Endothelial cell (in vitro differentiated cells): Measurements from ENCODE around the gene PPP1R2. TPM values are rescaled to one million over a fixed set of nuclear protein-coding genes. Genes with fewer than 3 reads are reported as not detected.
A peak's percentile ranks its signal among the peaks of the same experiment; 100 is the strongest.
"Not testable (repeated sequence)": the region's sequence is repeated elsewhere in the genome, so short reads cannot be mapped to it uniquely, and the experiment has no call there.

Source experiments
- DNase-seq: peaks from one replicate; pipeline ENCODE4 v3.0.0; 2021; ENCODE audit warnings: low spot score
- H3K27ac Mint-ChIP-seq: one replicate; pipeline ENCODE4 v1.8.0; 2021; ENCODE audit warnings: mixed read lengths, inconsistent platforms; ENCODE audit not compliant: unreplicated experiment
- H3K27me3 Mint-ChIP-seq: one replicate; pipeline ENCODE4 v1.8.0; 2021; ENCODE audit warnings: mild to moderate bottlenecking, moderate library complexity, mixed read lengths, inconsistent platforms; ENCODE audit not compliant: unreplicated experiment
- H3K36me3 Mint-ChIP-seq: one replicate; pipeline ENCODE4 v1.8.0; 2021; ENCODE audit warnings: mild to moderate bottlenecking, low read depth, mixed read lengths, inconsistent platforms; ENCODE audit not compliant: unreplicated experiment
- H3K4me1 Mint-ChIP-seq: one replicate; pipeline ENCODE4 v1.8.0; 2021; ENCODE audit warnings: mild to moderate bottlenecking, mixed read lengths, inconsistent platforms; ENCODE audit not compliant: unreplicated experiment
- H3K4me3 Mint-ChIP-seq: one replicate; pipeline ENCODE4 v1.8.0; 2021; ENCODE audit warnings: mild to moderate bottlenecking, mixed read lengths, inconsistent platforms; ENCODE audit not compliant: unreplicated experiment
- H3K9me3 Mint-ChIP-seq: one replicate; pipeline ENCODE4 v1.8.0; 2021; ENCODE audit warnings: mixed read lengths, inconsistent platforms; ENCODE audit not compliant: unreplicated experiment
- total RNA-seq: library from RNA; stranded (reverse); fragmentation: NEBNext Ultra II Directional; extraction: Animal tissue kit (Norgen Biotek cat#: 25700); gene quantifications from one replicate; pipeline ENCODE4 v1.2.1, GENCODE V29; 2021; ENCODE audit not compliant: unreplicated experiment
- TF ChIP-seq, protein P1 (sequence below): fragments of 200-600 bp; sonication (generic); IDR thresholded peaks from one replicate; pipeline ENCODE4 v1.5.0; 2021; ENCODE audit warnings: antibody characterized with exemption; ENCODE audit not compliant: unreplicated experiment

Gene PPP1R2
- total RNA-seq, 1 donor from 2014 or later: 29.7 TPM

- Mint-ChIP-seq H3K27me3 (no peaks in the 10 kb centered on the region), H3K4me3 (no peak overlapping the region), H3K36me3 (no peaks in the 10 kb centered on the region), H3K4me1 (no peaks in the 10 kb centered on the region), H3K9me3 (no peaks in the 10 kb centered on the region), H3K27ac (no peak overlapping the region)
- TF ChIP-seq, protein P1, sequence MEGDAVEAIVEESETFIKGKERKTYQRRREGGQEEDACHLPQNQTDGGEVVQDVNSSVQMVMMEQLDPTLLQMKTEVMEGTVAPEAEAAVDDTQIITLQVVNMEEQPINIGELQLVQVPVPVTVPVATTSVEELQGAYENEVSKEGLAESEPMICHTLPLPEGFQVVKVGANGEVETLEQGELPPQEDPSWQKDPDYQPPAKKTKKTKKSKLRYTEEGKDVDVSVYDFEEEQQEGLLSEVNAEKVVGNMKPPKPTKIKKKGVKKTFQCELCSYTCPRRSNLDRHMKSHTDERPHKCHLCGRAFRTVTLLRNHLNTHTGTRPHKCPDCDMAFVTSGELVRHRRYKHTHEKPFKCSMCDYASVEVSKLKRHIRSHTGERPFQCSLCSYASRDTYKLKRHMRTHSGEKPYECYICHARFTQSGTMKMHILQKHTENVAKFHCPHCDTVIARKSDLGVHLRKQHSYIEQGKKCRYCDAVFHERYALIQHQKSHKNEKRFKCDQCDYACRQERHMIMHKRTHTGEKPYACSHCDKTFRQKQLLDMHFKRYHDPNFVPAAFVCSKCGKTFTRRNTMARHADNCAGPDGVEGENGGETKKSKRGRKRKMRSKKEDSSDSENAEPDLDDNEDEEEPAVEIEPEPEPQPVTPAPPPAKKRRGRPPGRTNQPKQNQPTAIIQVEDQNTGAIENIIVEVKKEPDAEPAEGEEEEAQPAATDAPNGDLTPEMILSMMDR: no peak
- DNase-seq: no peak
These were observed 18.8 kb downstream of the PPP1R2 start for GRCh38 chr3:195524171-195524896.

- H3K36me3 Mint-ChIP-seq: no peaks in the 10 kb centered on the region
- no peaks in the 10 kb centered on the region for H3K4me1 Mint-ChIP-seq
- no peaks in the 10 kb centered on the region for H3K9me3 Mint-ChIP-seq
- H3K4me3 Mint-ChIP-seq: no peak overlapping the region
- TF ChIP-seq, protein P1: peak; percentile 99
- no peaks in the 10 kb centered on the region for H3K27me3 Mint-ChIP-seq
- no peak overlapping the region for H3K27ac Mint-ChIP-seq
- DNase-seq: peak; percentile 13
These were observed 20.7 kb downstream of the PPP1R2 start for GRCh38 chr3:195522254-195523023.

DNA sequence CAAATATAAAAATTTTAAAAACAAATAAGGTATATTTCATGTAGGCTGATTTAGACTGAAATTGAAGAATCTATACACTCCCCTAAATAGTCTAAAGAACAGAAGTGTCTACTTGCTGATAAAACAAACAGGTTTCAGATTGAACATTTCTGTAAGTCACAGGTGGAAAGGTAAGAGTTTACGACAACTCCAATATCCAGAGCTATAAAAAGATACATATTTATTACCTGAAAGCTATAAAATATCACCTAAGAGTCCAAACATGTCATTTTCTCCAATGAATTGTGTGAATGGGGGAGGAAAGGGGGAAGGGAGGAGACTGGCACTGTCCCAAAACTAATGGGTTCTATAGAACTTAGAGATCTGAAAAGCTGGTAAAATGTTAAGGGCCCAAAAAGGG, 26.1 kb downstream of the PPP1R2 start:
- Mint-ChIP-seq H3K36me3 (peaks cover 13% of the 10 kb centered on the region), H3K4me3 (no peak overlapping the region), H3K9me3 (no peaks in the 10 kb centered on the region), H3K27me3 (no peaks in the 10 kb centered on the region), H3K27ac (no peak overlapping the region), H3K4me1 (no peaks in the 10 kb centered on the region)
- DNase-seq: no peak
- TF ChIP-seq, protein P1: no peak

- H3K36me3 Mint-ChIP-seq: peaks cover 14% of the 10 kb centered on the region
- not testable (repeated sequence) for H3K27ac Mint-ChIP-seq, H3K27me3 Mint-ChIP-seq, H3K9me3 Mint-ChIP-seq, H3K4me1 Mint-ChIP-seq, H3K4me3 Mint-ChIP-seq, DNase-seq
These were observed 28.4 kb downstream of the PPP1R2 start for GRCh38 chr3:195514610-195515235.

- Mint-ChIP-seq H3K36me3 (peaks cover 24% of the 10 kb centered on the region), H3K4me3 (no peak overlapping the region), H3K4me1 (peaks cover 6% of the 10 kb centered on the region), H3K9me3 (no peaks in the 10 kb centered on the region), H3K27ac (no peak overlapping the region), H3K27me3 (no peaks in the 10 kb centered on the region)
- TF ChIP-seq, protein P1: no peak
- no peak for DNase-seq
These were observed 30.3 kb downstream of the PPP1R2 start for GRCh38 chr3:195512798-195513345.
